Activated CD8-positive, alpha-beta memory T cell treated with anti-CD3 and anti-CD28 coated beads, Interleukin-2, amount 50 U/mL, for 4 hours (primary cell): ENCODE data around the gene MRM1.

Experiments
- DNase-seq: peaks from one replicate; pipeline ENCODE4 v3.0.0-alpha.2; 2020

The MRM1 gene, protein sequence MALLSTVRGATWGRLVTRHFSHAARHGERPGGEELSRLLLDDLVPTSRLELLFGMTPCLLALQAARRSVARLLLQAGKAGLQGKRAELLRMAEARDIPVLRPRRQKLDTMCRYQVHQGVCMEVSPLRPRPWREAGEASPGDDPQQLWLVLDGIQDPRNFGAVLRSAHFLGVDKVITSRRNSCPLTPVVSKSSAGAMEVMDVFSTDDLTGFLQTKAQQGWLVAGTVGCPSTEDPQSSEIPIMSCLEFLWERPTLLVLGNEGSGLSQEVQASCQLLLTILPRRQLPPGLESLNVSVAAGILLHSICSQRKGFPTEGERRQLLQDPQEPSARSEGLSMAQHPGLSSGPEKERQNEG

DNA sequence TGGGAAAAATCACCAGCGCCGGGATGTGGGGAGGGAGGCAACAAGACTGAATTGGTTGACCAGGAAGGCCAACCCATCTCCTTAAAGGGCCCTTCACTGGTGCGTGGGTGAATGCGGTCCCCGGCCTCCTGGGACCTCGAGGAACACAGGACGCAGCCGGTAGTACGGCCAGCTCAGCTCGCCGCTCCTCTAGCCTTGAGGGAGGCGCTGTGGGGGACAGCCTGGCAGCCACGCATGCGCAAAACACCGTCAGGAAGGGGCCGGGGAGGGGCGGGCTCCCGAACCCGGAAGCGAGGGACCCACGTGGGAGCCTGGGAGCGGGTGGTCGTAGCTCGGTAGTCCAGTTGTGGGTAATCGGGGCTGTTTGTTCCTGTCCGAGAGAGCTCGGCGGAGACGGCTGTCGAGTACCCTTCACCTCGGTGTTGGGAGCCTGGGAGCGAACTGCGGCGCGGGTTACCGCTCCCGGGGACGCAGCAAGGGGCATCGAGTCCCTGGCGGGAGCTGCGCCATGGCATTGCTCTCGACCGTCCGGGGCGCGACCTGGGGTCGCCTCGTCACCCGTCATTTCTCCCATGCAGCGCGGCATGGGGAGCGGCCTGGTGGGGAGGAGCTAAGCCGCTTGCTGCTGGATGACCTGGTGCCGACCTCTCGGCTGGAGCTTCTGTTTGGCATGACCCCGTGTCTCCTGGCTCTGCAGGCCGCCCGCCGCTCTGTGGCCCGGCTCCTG lies at the start of gene MRM1:
Gene MRM1 (plus strand): TSS at position 281 of the 727 bp plus-strand sequence. CDS start 228 bp downstream, at position 509.
- DNase-seq = peak; percentile 94

DNA sequence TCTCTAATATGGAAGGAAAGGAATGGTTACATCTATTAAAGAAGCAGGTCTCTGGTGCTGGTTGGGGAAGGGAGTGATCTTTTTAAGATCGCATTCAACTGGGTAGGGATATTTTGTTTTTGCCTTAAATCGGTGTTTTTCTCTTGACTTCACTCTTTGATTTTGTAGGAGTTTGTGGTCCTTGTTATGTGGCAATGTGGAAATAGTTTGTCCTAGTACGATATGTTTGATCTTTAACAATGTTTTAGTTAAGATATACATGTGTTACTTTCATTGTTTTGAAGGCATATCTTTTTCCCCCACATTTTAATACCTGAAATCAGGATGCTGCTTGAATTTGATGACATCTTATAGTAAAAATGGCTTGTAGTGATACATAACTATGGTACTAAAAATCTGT lies 47.9 kb upstream of the MRM1 start:
- no peak for DNase-seq

GRCh38 chr17:36566081-36566480 lies 35.3 kb upstream of the MRM1 start:
- DNase-seq = no peak

- DNase-seq = no peak
Measured at GRCh38 chr17:36575028-36575427, 26.4 kb upstream of the MRM1 start.

- no peak for DNase-seq
Measured at GRCh38 chr17:36576793-36577192, 24.6 kb upstream of the MRM1 start.

GRCh38 chr17:36578671-36579070 lies 22.7 kb upstream of the MRM1 start:
- DNase-seq = no peak

DNA sequence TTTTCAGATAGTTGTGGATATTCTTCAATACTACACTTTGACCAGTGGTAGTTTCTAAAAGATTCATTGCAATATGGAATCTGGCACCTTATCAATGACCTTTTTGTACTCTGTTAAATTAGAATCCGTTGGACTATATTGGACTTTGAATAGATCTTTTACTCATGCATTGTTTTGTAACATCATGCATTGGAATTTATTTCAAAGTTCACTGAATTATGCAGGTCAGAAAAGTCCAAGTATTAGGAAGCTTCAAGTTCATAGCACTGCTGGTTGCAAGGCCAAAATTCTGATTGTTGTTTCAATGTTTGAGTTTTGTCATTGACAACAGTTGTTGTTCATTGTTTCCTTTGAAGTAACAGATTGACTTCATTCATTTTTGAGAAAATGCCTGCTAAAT lies 17.6 kb upstream of the MRM1 start:
- no peak for DNase-seq

DNA sequence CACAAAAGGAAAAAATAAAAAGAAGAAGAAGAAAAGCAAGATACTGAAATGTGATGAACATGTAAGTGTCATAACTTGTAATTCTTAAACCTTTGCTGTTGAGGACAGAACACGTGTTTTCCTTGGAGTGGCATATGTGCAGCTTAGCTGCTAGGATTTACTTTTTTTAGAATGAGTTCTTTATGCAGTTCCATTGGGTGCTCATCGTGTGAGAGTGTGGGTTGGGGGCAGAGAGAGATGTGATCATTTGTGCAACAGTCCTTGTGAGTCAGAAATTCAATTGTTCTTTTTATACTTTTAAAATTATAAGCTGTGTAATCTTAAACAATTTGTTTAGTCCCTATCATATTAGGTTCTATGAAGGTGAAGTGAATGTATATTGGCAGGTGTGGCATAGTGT lies 15.2 kb upstream of the MRM1 start:
- no peak for DNase-seq

- DNase-seq = no peak
Measured at GRCh38 chr17:36590082-36590481, 11.3 kb upstream of the MRM1 start.

DNA sequence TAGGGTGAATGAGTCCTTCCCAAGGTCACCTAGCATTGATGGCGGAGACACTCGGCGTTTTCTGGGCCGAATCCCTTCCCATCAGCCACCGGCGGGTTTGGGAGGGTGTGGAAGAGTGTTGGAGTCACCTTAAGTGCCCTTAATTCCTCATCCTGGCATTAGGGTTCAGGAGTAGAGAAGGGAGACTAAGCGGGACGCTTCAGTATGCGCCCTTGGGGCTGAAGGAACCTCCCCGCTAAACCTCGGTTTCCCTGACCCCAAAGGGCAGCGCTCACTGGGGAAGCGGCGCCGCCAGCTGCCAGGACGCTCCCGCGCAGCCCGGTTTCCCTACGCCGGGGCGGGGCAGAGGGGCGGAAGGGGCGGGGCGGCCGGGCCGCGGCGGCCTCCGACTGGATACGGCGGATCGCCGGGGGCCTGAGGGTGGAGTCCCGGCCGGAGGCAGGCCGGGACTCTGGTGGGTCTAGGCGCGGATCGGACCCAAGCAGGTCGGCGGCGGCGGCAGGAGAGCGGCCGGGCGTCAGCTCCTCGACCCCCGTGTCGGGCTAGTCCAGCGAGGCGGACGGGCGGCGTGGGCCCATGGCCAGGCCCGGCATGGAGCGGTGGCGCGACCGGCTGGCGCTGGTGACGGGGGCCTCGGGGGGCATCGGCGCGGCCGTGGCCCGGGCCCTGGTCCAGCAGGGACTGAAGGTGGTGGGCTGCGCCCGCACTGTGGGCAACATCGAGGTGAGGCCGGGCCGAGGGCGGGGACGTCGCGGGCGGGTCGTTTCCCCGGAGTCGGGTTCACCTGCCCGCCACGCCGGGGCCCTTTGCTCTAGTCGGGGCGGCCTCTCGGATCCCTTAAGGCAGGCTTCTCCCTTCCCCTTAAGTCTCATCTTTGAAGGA lies 9.7 kb upstream of the MRM1 start, which contains the start of gene DHRS11:
Gene DHRS11 (plus strand): TSS at position 446 of the 882 bp plus-strand sequence. CDS start 131 bp downstream, at position 577.
- DNase-seq = peak; percentile 79

DNA sequence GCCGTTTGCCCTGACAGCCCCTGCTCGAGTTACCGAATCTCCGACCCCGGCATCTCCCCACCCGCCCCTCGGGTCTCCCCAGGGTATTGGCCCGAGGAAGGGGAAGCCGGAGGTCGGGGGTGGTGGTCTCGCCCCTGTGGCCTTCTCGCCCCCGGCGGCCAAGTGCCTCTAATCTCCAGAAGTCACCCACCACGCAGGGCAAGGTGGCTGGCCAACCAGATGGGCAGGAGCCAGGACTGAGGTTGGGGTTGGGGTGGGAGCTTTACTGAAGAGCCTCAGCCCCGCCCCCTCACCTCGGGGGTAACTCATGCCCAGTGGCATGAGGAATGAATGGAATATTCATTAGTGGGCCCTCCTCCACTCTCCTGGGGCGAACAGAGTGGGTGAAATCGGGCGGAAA lies 9.1 kb upstream of the MRM1 start:
- no peak for DNase-seq

- DNase-seq = no peak
Measured at GRCh38 chr17:36592716-36593321, 8.6 kb upstream of the MRM1 start.

- DNase-seq = no peak
Measured at GRCh38 chr17:36593656-36594316, 7.6 kb upstream of the MRM1 start.

GRCh38 chr17:36594626-36595401 lies 6.6 kb upstream of the MRM1 start:
- no peak for DNase-seq

- DNase-seq = no peak
Measured at GRCh38 chr17:36597226-36597625, 4.2 kb upstream of the MRM1 start.

DNA sequence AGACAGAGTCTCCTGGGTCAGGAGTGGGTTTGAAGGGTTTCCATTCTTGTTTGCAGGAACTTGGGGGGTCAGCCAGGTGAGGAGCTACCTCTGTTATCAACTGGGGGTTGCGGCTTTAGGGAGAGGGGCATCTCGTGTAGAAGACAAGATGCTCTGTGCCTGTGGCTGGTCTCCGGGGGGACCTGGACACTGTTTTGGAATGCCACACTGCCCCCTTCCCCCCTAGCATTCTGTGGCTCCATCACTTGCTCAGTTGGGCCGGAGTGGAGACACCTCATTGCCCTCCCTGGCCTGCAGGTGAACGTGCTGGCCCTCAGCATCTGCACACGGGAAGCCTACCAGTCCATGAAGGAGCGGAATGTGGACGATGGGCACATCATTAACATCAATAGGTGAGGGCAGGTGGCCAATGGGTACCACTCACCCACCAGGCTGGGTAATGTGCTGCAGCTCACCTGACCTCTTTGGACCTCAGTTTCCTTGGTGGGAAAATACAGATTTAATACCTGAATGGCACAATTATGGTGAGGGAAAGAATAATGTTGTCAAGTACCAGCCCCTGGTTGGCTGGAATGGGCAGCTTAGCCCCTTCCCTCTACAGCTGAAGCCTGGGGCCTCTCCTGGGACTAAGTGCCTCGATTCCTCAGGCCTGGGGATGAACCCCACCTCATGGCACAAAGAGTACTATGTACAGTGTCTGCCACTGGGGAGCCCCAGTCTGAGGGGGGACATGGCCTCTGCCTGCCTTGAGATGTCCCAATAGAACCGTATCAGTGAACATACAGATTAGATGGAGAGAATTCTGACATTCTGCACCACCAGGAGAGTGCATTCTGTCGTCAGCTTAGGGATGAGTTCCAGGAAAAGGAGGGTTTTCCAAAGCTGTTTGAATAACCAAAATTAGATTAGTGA lies 3.3 kb upstream of the MRM1 start:
- no peak for DNase-seq

- DNase-seq = no peak
Measured at GRCh38 chr17:36598951-36599401, 2.4 kb upstream of the MRM1 start.

- no peak for DNase-seq
Measured at GRCh38 chr17:36599546-36600250, 1.7 kb upstream of the MRM1 start.

DNA sequence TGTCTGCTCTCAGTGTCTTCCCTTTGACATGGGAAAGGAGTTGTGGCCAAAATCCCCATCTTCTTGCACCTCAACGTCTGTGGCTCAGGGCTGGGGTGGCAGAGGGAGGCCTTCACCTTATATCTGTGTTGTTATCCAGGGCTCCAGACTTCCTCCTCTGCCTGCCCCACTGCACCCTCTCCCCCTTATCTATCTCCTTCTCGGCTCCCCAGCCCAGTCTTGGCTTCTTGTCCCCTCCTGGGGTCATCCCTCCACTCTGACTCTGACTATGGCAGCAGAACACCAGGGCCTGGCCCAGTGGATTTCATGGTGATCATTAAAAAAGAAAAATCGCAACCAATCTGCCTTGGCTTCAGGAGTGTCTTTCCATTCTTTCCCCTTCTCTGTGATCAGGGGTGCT lies 918 bp upstream of the MRM1 start:
- DNase-seq = no peak

- DNase-seq = no peak
Measured at GRCh38 chr17:36600936-36601302, 464 bp upstream of the MRM1 start.
